Measurements from ENCODE around the gene PAOX.

PAOX gene

GRCh38 chr10:133379152-133379800, at the start of gene PAOX:
PAOX (plus strand) TSS chr10:133379262; CDS start chr10:133379317, 55 bp downstream.
- DNase-seq (ENCODE audit: low read depth): peak; percentile 40

GRCh38 chr10:133329491-133330202, 49.4 kb upstream of the PAOX start:
- DNase-seq (ENCODE audit: low read depth): peak; percentile 89

- no peak for DNase-seq (ENCODE audit: low read depth)
Measured at GRCh38 chr10:133332936-133333699, 45.9 kb upstream of the PAOX start.

- DNase-seq (ENCODE audit: low read depth): no peak
Measured at GRCh38 chr10:133334503-133335245, 44.4 kb upstream of the PAOX start.

- DNase-seq (ENCODE audit: low read depth): peak; percentile 72
Measured at GRCh38 chr10:133335246-133336117, 43.6 kb upstream of the PAOX start.

- DNase-seq (ENCODE audit: low read depth): no peak
Measured at GRCh38 chr10:133336118-133336576, 42.9 kb upstream of the PAOX start.

GRCh38 chr10:133336577-133337369, 42.3 kb upstream of the PAOX start, which contains the start of gene CALY:
CALY (minus strand) TSS chr10:133336896; CDS start chr10:133328989, 7,907 bp downstream.
- peak; percentile 75 for DNase-seq (ENCODE audit: low read depth)

- DNase-seq (ENCODE audit: low read depth): no peak
Measured at GRCh38 chr10:133337370-133337725, 41.7 kb upstream of the PAOX start.

GRCh38 chr10:133338080-133339071, 40.7 kb upstream of the PAOX start:
- no peak for DNase-seq (ENCODE audit: low read depth)

- no peak for DNase-seq (ENCODE audit: low read depth)
Measured at GRCh38 chr10:133339708-133340380, 39.2 kb upstream of the PAOX start.

GRCh38 chr10:133341983-133342382, 37.1 kb upstream of the PAOX start:
- DNase-seq (ENCODE audit: low read depth): no peak

GRCh38 chr10:133342942-133343341, 36.1 kb upstream of the PAOX start:
- DNase-seq (ENCODE audit: low read depth): no peak

GRCh38 chr10:133343558-133343957, 35.5 kb upstream of the PAOX start:
- DNase-seq (ENCODE audit: low read depth): no peak

GRCh38 chr10:133344236-133344635, 34.8 kb upstream of the PAOX start:
- no peak for DNase-seq (ENCODE audit: low read depth)

GRCh38 chr10:133346413-133346812, 32.6 kb upstream of the PAOX start:
- no peak for DNase-seq (ENCODE audit: low read depth)

GRCh38 chr10:133347710-133348517, 31.1 kb upstream of the PAOX start:
- no peak for DNase-seq (ENCODE audit: low read depth)

- no peak for DNase-seq (ENCODE audit: low read depth)
Measured at GRCh38 chr10:133349160-133349568, 29.9 kb upstream of the PAOX start.

Measured in activated T-cell treated with anti-CD3 and anti-CD28 coated beads for 1 hour (primary cell).